T-cell (primary cell): ENCODE measurements around the gene GFOD1. TPM values are rescaled to one million over a fixed set of nuclear protein-coding genes. Genes with fewer than 3 reads are reported as not detected.
"Not testable (repeated sequence)": the region's sequence is repeated elsewhere in the genome, so short reads cannot be mapped to it uniquely, and the experiment has no call there.

Experiments
- ATAC-seq, 4 experiments: fragments of 200-7000 bp in 3 of 4; fragments of 150-1000 bp in 1 of 4; cut with Tn5 transposase; replicated peaks in 1 of 4; 1 replicate in 3 of 4; 2 replicates in 1 of 4; pipeline ENCODE4 v1.10.0; 2021; ENCODE audit warnings: moderate library complexity in 3 of 4, mild to moderate bottlenecking in 2 of 4, moderate number of reproducible peaks in 1 of 4
- CTCF ChIA-PET, 2 donors: fragments of 300-600 bp; sonication (Branson Sonifier 250); formaldehyde crosslinking; loops; one replicate each; lab custom pipeline; 2022; ENCODE audit warnings: antibody characterized with exemption in 2 of 2; lab: Charles Lee
- POLR2A ChIA-PET, 2 donors: fragments of 300-600 bp; sonication (Branson Sonifier 250); formaldehyde crosslinking; loops; one replicate each; lab custom pipeline; 2022; ENCODE audit warnings: antibody characterized with exemption in 2 of 2; lab: Charles Lee
- DNase-seq, 35 experiments: peaks; one replicate each; pipeline versions ENCODE4 v3.0.0 to v3.0.0-alpha.2; 2013 to 2023
- H3K27ac ChIP-seq: one replicate; pipeline ENCODE4 v1.5.1; 2013; ENCODE audit warnings: low read length
- H3K27me3 ChIP-seq, 2 experiments: replicated peaks in 1 of 2; 1 replicate in 1 of 2; 2 replicates in 1 of 2; pipeline versions ENCODE4 v1.6.1 to v1.7.0; 2013; ENCODE audit warnings: low read length in 1 of 2, mixed read lengths in 1 of 2; ENCODE audit not compliant: control insufficient read depth in 2 of 2, insufficient read depth in 2 of 2; ENCODE audit errors: extremely low read depth in 1 of 2
- H3K36me3 ChIP-seq, 2 donors: 1 replicate in 1 of 2; 2 replicates in 1 of 2; pipeline versions ENCODE4 v1.6.1 to v1.7.0; 2013; ENCODE audit warnings: low read length in 1 of 2; ENCODE audit not compliant: control insufficient read depth in 2 of 2, insufficient read depth in 1 of 2; ENCODE audit errors: extremely low read depth in 1 of 2
- H3K4me1 ChIP-seq, 2 experiments: 1 replicate in 1 of 2; 2 replicates in 1 of 2; pipeline versions ENCODE4 v1.6.1 to v1.7.0; 2013; ENCODE audit warnings: low read length in 2 of 2, mixed read lengths in 1 of 2; ENCODE audit not compliant: insufficient read depth in 2 of 2, control insufficient read depth in 1 of 2; ENCODE audit errors: extremely low read depth in 1 of 2
- H3K4me3 ChIP-seq, 2 donors: 1 replicate in 1 of 2; 2 replicates in 1 of 2; pipeline versions ENCODE4 v1.5.1 to v1.7.0; 2013; ENCODE audit warnings: mild to moderate bottlenecking in 2 of 2, low read length in 1 of 2, moderate library complexity in 1 of 2; ENCODE audit not compliant: control insufficient read depth in 1 of 2; ENCODE audit errors: extremely low read depth in 1 of 2
- H3K9me3 ChIP-seq: 2 replicates; pipeline ENCODE4 v1.7.0; 2013
- H3K27ac Mint-ChIP-seq, 2 donors: one replicate each; pipeline ENCODE4 v1.8.0; 2020 to 2021; ENCODE audit warnings: mild to moderate bottlenecking in 2 of 2, mixed read lengths in 2 of 2
- H3K27me3 Mint-ChIP-seq, 2 donors: one replicate each; pipeline ENCODE4 v1.8.0; 2021 to 2022; ENCODE audit warnings: mixed read lengths in 2 of 2
- H3K36me3 Mint-ChIP-seq: one replicate; pipeline ENCODE4 v1.8.0; 2021; ENCODE audit warnings: mixed read lengths
- H3K4me1 Mint-ChIP-seq, 3 donors: one replicate each; pipeline ENCODE4 v1.8.0; 2020 to 2022; ENCODE audit warnings: mixed read lengths in 3 of 3, mild to moderate bottlenecking in 1 of 3
- H3K4me3 Mint-ChIP-seq, 3 donors: one replicate each; pipeline ENCODE4 v1.8.0; 2020 to 2022; ENCODE audit warnings: mild to moderate bottlenecking in 3 of 3, mixed read lengths in 3 of 3, moderate library complexity in 3 of 3
- H3K9me3 Mint-ChIP-seq, 3 donors: one replicate each; pipeline ENCODE4 v1.8.0; 2020 to 2022; ENCODE audit warnings: mixed read lengths in 3 of 3
- WGBS: methylation state at CpG from one replicate; pipeline ENCODE4 v1.1.5; 2013; ENCODE audit warnings: missing lambda C conversion rate; ENCODE audit not compliant: insufficient coverage; 5-methylcytosine and 5-hydroxymethylcytosine counted together
- total RNA-seq, 35 experiments: library from RNA in 6 of 35; stranded (reverse) in 6 of 35; fragments of 120-200 nt in 1 of 35; gene quantifications; one replicate each; pipeline versions ENCODE4 v1.2.1 to v1.2.4 and lab custom pipeline; 2013 to 2026

GFOD1 gene
- total RNA-seq, 5 donors from 2014 or later (not counting 1 experiment from before 2014, with no cell fraction given), result 1.9 to 3.2 (median 2.3) TPM

- H3K9me3 Mint-ChIP-seq, H3K36me3 Mint-ChIP-seq, CTCF ChIA-PET, H3K36me3 ChIP-seq, H3K4me3 ChIP-seq, H3K27me3 Mint-ChIP-seq, DNase-seq, ATAC-seq, H3K27ac ChIP-seq, POLR2A ChIA-PET, H3K27me3 ChIP-seq, H3K27ac Mint-ChIP-seq, H3K4me3 Mint-ChIP-seq, H3K9me3 ChIP-seq: not testable (repeated sequence)
- peaks cover 34 to 51% (median 34%) of the 10 kb centered on the region in 3 donors for H3K4me1 Mint-ChIP-seq
- no CpG with 5 or more reads among the region's 2 CpGs for WGBS
- H3K4me1 ChIP-seq, result peaks cover 10 to 41% of the 10 kb centered on the region in 2 experiments
Measured at GRCh38 chr6:13460289-13460688, 27.1 kb downstream of the GFOD1 start.

- Mint-ChIP-seq H3K27me3 (no peaks in the 10 kb centered on the region), H3K4me3 (no peak overlapping the region), H3K36me3 (no peaks in the 10 kb centered on the region), H3K4me1 (peaks cover 47 to 66% (median 49%) of the 10 kb centered on the region in 3 donors), H3K27ac (peak overlapping the region in 1 of 2 donors; percentile 44), H3K9me3 (no peaks in the 10 kb centered on the region)
- Histone ChIP-seq H3K36me3 (no peaks in the 10 kb centered on the region), H3K27ac (no peak overlapping the region), H3K9me3 (no peaks in the 10 kb centered on the region), H3K4me3 (no peak overlapping the region), H3K27me3 (no peaks in the 10 kb centered on the region), H3K4me1 (peaks cover 24 to 53% of the 10 kb centered on the region in 2 experiments)
- ChIA-PET CTCF (interaction anchor here in 1 of 2 donors (0.5 kb wide), 1 partner anchor 643 kb away, joined by 3 read pairs; no protein-coding TSS in a partner anchor), POLR2A (no interaction called here)
- WGBS, result 83% methylated on average over 6 of the region's 7 CpGs
- no peak for ATAC-seq
- DNase-seq, result no peak
Measured at GRCh38 chr6:13457577-13457976, 29.8 kb downstream of the GFOD1 start.

GRCh38 chr6:13455552-13455966 is 31.8 kb downstream of the GFOD1 start:
- ATAC-seq (no peak), DNase-seq (no peak)
- Mint-ChIP-seq H3K27me3 (no peaks in the 10 kb centered on the region), H3K4me1 (peaks cover 31 to 50% (median 33%) of the 10 kb centered on the region in 3 donors), H3K36me3 (no peaks in the 10 kb centered on the region), H3K9me3 (no peaks in the 10 kb centered on the region), H3K27ac (peak overlapping the region; percentile 70 to 71), H3K4me3 (peak overlapping the region in 1 of 3 donors; percentile 17)
- Histone ChIP-seq H3K9me3 (no peaks in the 10 kb centered on the region), H3K36me3 (no peaks in the 10 kb centered on the region), H3K27ac (peak overlapping the region; percentile 66), H3K4me3 (no peak overlapping the region), H3K27me3 (no peaks in the 10 kb centered on the region), H3K4me1 (peaks cover 18 to 36% of the 10 kb centered on the region in 2 experiments)
- ChIA-PET POLR2A (no interaction called here), CTCF (interaction anchor here in 1 of 2 donors (1.2 kb wide), 1 partner anchor 119 kb away, joined by 3 read pairs; the partner anchor contains the start of gene SIRT5)
- 70% methylated on average over 4 of the region's 5 CpGs for WGBS

GRCh38 chr6:13454286-13455221 is 32.8 kb downstream of the GFOD1 start:
- ChIA-PET CTCF (interaction anchor here (0.6 to 1.1 kb wide), 7 partner anchors 25 to 612 kb away, joined by 3 to 5 read pairs (median 3); partner anchors contain the start of genes NOL7 (in 1 of the 2) and SIRT5 (in 1 of the 2)), POLR2A (interaction anchor here (0.5 kb wide), 2 partner anchors 68 to 227 kb away, joined by 3 read pairs; no protein-coding TSS in a partner anchor)
- WGBS, result 19% methylated on average over 6 of the region's 11 CpGs
- ATAC-seq (peak; percentile 78 to 87 (median 86)), DNase-seq (peak; percentile 34 to 81 (median 60))
- H3K27me3 ChIP-seq, result no peaks in the 10 kb centered on the region
- peak overlapping the region; percentile 66 for H3K27ac ChIP-seq
- no peaks in the 10 kb centered on the region for H3K36me3 Mint-ChIP-seq
- H3K4me3 ChIP-seq, result peak overlapping the region; percentile 32 to 38
- peak overlapping the region; percentile 70 to 71 for H3K27ac Mint-ChIP-seq
- H3K9me3 Mint-ChIP-seq, result no peaks in the 10 kb centered on the region
- H3K27me3 Mint-ChIP-seq, result no peaks in the 10 kb centered on the region
- H3K4me1 Mint-ChIP-seq, result peaks cover 29 to 46% (median 33%) of the 10 kb centered on the region in 3 donors
- no peaks in the 10 kb centered on the region for H3K36me3 ChIP-seq
- H3K4me3 Mint-ChIP-seq, result peak overlapping the region; percentile 46 to 69 (median 61)
- H3K4me1 ChIP-seq, result peaks cover 18 to 36% of the 10 kb centered on the region in 2 experiments
- H3K9me3 ChIP-seq, result no peaks in the 10 kb centered on the region

- Histone ChIP-seq H3K36me3 (no peaks in the 10 kb centered on the region), H3K4me1 (peaks cover 18 to 38% of the 10 kb centered on the region in 2 experiments), H3K4me3 (no peak overlapping the region), H3K27ac (peak overlapping the region; percentile 66), H3K9me3 (no peaks in the 10 kb centered on the region), H3K27me3 (no peaks in the 10 kb centered on the region)
- Mint-ChIP-seq H3K9me3 (no peaks in the 10 kb centered on the region), H3K27me3 (no peaks in the 10 kb centered on the region), H3K36me3 (no peaks in the 10 kb centered on the region), H3K27ac (peak overlapping the region; percentile 35 to 55), H3K4me3 (peak overlapping the region in 2 of 3 donors; percentile 7 to 61), H3K4me1 (peaks cover 24 to 41% (median 31%) of the 10 kb centered on the region in 3 donors)
- ChIA-PET CTCF (interaction anchor here (0.6 to 1.1 kb wide), 7 partner anchors 25 to 613 kb away, joined by 3 to 5 read pairs (median 3); partner anchors contain the start of genes NOL7 (in 1 of the 2) and SIRT5 (in 1 of the 2)), POLR2A (interaction anchor here in 1 of 2 donors (0.6 kb wide), 1 partner anchor 107 kb away, joined by 3 read pairs; no protein-coding TSS in a partner anchor)
- 43% methylated on average over 2 of the region's 2 CpGs for WGBS
- peak in 1 of 4 experiments; percentile 27 for ATAC-seq
- peak in 1 of 35 experiments; percentile 60 for DNase-seq
Measured at GRCh38 chr6:13453771-13454251, 33.6 kb downstream of the GFOD1 start.

GRCh38 chr6:13453153-13453552 is 34.2 kb downstream of the GFOD1 start:
- H3K4me3 Mint-ChIP-seq, result no peak overlapping the region
- DNase-seq (no peak), ATAC-seq (no peak)
- no peaks in the 10 kb centered on the region for H3K9me3 ChIP-seq
- no peaks in the 10 kb centered on the region for H3K9me3 Mint-ChIP-seq
- H3K27me3 ChIP-seq, result no peaks in the 10 kb centered on the region
- no peaks in the 10 kb centered on the region for H3K27me3 Mint-ChIP-seq
- H3K4me3 ChIP-seq, result no peak overlapping the region
- ChIA-PET POLR2A (interaction anchor here in 1 of 2 donors (0.6 kb wide), 1 partner anchor 108 kb away, joined by 3 read pairs; no protein-coding TSS in a partner anchor), CTCF (interaction anchor here in 1 of 2 donors (1.1 kb wide), 1 partner anchor 614 kb away, joined by 3 read pairs; no protein-coding TSS in a partner anchor)
- H3K4me1 ChIP-seq, result peaks cover 18 to 45% of the 10 kb centered on the region in 2 experiments
- 100% methylated on average over 2 of the region's 4 CpGs for WGBS
- H3K36me3 ChIP-seq, result no peaks in the 10 kb centered on the region
- no peak overlapping the region for H3K27ac Mint-ChIP-seq
- H3K4me1 Mint-ChIP-seq, result peaks cover 27 to 42% (median 37%) of the 10 kb centered on the region in 3 donors
- H3K36me3 Mint-ChIP-seq, result no peaks in the 10 kb centered on the region
- H3K27ac ChIP-seq, result no peak overlapping the region
